Epidermal melanocyte (primary cell): ENCODE data around the gene ACTN2.

ENCODE experiments used
- DNase-seq: peaks from one replicate; pipeline ENCODE4 v3.0.0; 2011; ENCODE audit warnings: low spot score; ENCODE audit not compliant: insufficient read length

ACTN2 gene

GRCh38 chr1:236691348-236691747, 5.0 kb downstream of the ACTN2 start:
- DNase-seq: no peak

GRCh38 chr1:236692128-236692527, 5.8 kb downstream of the ACTN2 start:
- no peak for DNase-seq

GRCh38 chr1:236692742-236693141, 6.4 kb downstream of the ACTN2 start:
- DNase-seq: no peak

GRCh38 chr1:236699366-236699765, 13.1 kb downstream of the ACTN2 start:
- no peak for DNase-seq

GRCh38 chr1:236700903-236701302, 14.6 kb downstream of the ACTN2 start:
- DNase-seq: no peak

- no peak for DNase-seq
These were observed 15.5 kb downstream of the ACTN2 start for GRCh38 chr1:236701782-236702181.

GRCh38 chr1:236702791-236703394, 16.6 kb downstream of the ACTN2 start:
- DNase-seq: no peak

- DNase-seq: no peak
These were observed 19.5 kb downstream of the ACTN2 start for GRCh38 chr1:236705771-236706170.

GRCh38 chr1:236706183-236706582, 19.9 kb downstream of the ACTN2 start:
- DNase-seq: no peak

GRCh38 chr1:236710328-236710892, 24.1 kb downstream of the ACTN2 start:
- DNase-seq: no peak

GRCh38 chr1:236716160-236716559, 29.9 kb downstream of the ACTN2 start:
- no peak for DNase-seq

- DNase-seq: no peak
These were observed 31.5 kb downstream of the ACTN2 start for GRCh38 chr1:236717811-236718210.

GRCh38 chr1:236718328-236718727, 32.0 kb downstream of the ACTN2 start:
- no peak for DNase-seq

GRCh38 chr1:236720206-236720605, 33.9 kb downstream of the ACTN2 start:
- no peak for DNase-seq

GRCh38 chr1:236720611-236721010, 34.3 kb downstream of the ACTN2 start:
- DNase-seq: no peak

- no peak for DNase-seq
These were observed 37.8 kb downstream of the ACTN2 start for GRCh38 chr1:236724049-236724448.

- no peak for DNase-seq
These were observed 38.2 kb downstream of the ACTN2 start for GRCh38 chr1:236724506-236724905.

GRCh38 chr1:236725668-236726067, 39.4 kb downstream of the ACTN2 start:
- DNase-seq: no peak

GRCh38 chr1:236727521-236727920, 41.2 kb downstream of the ACTN2 start:
- no peak for DNase-seq

GRCh38 chr1:236728752-236729151, 42.5 kb downstream of the ACTN2 start:
- DNase-seq: no peak

- DNase-seq: no peak
These were observed 47.4 kb downstream of the ACTN2 start for GRCh38 chr1:236733653-236734052.

GRCh38 chr1:236734141-236734765, 48.0 kb downstream of the ACTN2 start:
- no peak for DNase-seq

GRCh38 chr1:236736761-236737160, 50.5 kb downstream of the ACTN2 start:
- DNase-seq: no peak
